GM21529 (cell line): ENCODE data around the gene STPG3.
A peak's percentile ranks its signal among the peaks of the same experiment; 100 is the strongest.

Experiments used
- ATAC-seq: cut with Tn5 transposase; IDR thresholded peaks from one replicate; pipeline ENCODE4 v1.9.1; 2021; ENCODE audit not compliant: unreplicated experiment

STPG3 gene

GRCh38 chr9:137264067-137264466 lies 13.0 kb downstream of the STPG3 start:
- no peak for ATAC-seq

GRCh38 chr9:137265496-137266161 lies 14.5 kb downstream of the STPG3 start:
- ATAC-seq, result no peak

GRCh38 chr9:137266162-137266527 lies 15.1 kb downstream of the STPG3 start:
- ATAC-seq, result no peak

GRCh38 chr9:137266585-137267453 lies 15.7 kb downstream of the STPG3 start:
- no peak for ATAC-seq

- ATAC-seq, result no peak
Observed at GRCh38 chr9:137267933-137268355, 16.9 kb downstream of the STPG3 start.

GRCh38 chr9:137268538-137269201 lies 17.6 kb downstream of the STPG3 start:
- ATAC-seq, result no peak

GRCh38 chr9:137269231-137269772 lies 18.2 kb downstream of the STPG3 start:
- ATAC-seq, result no peak

GRCh38 chr9:137270929-137271695 lies 20.0 kb downstream of the STPG3 start:
- ATAC-seq, result no peak

- no peak for ATAC-seq
Observed at GRCh38 chr9:137271696-137272076, 20.6 kb downstream of the STPG3 start.

GRCh38 chr9:137272241-137273094 lies 21.4 kb downstream of the STPG3 start:
- ATAC-seq, result no peak

GRCh38 chr9:137273095-137273490 lies 22.0 kb downstream of the STPG3 start:
- ATAC-seq, result no peak

- no peak for ATAC-seq
Observed at GRCh38 chr9:137273611-137274320, 22.7 kb downstream of the STPG3 start.

GRCh38 chr9:137275203-137275587 lies 24.1 kb downstream of the STPG3 start:
- ATAC-seq, result no peak

GRCh38 chr9:137275588-137276472 lies 24.7 kb downstream of the STPG3 start:
- no peak for ATAC-seq

GRCh38 chr9:137276473-137277328 lies 25.6 kb downstream of the STPG3 start:
- no peak for ATAC-seq

- peak; percentile 72 for ATAC-seq
Observed at GRCh38 chr9:137277329-137278041, 26.4 kb downstream of the STPG3 start, which contains the start of gene TOR4A. Gene TOR4A, plus strand, starts transcription at chr9:137277726. Its CDS starts 964 bp downstream, at chr9:137278690.
